ENCODE measurements around the gene RGS16. TPM values are rescaled to one million over a fixed set of nuclear protein-coding genes. Genes with fewer than 3 reads are reported as not detected.

The RGS16 gene
- polyA plus RNA-seq, 1 of the 3 experiments (the other 2 are of a cell fraction) = 0.79 TPM

- no peaks in the 10 kb centered on the region for H3F3A ChIP-seq (replicated peaks; ENCODE audit: insufficient read depth)
- H3K36me3 ChIP-seq (replicated peaks in 1 of 2; ENCODE audit: control insufficient read depth in 1 of 2, insufficient read depth in 2 of 2, low read length in 1 of 2) = no peaks in the 10 kb centered on the region
- no peaks in the 10 kb centered on the region for H3K9me3 ChIP-seq
- POLR2A ChIA-PET = interaction anchor here (0.6 to 1.3 kb wide), 2 partner anchors 40 to 179 kb away, joined by 3 to 9 read pairs; no protein-coding TSS in a partner anchor
- no peak overlapping the region; a peak in 1 of 4 replicates for H3K27ac ChIP-seq (ENCODE audit: low read depth in 2 of 2, low read length in 1 of 2)
- no peak for DNase-seq
- no peaks in the 10 kb centered on the region for H3K27me3 ChIP-seq (ENCODE audit: insufficient read depth)
- H2AFZ ChIP-seq (ENCODE audit: low read depth) = no peak overlapping the region
- TF ChIP-seq RXRA (IDR thresholded peaks at IDR 0.05; ENCODE audit: borderline replicate concordance, low read depth) = no peak
- TF ChIP-seq JUND (IDR thresholded peaks at IDR 0.05) = no peak
- TF ChIP-seq POLR2AphosphoS5 (IDR thresholded peaks at IDR 0.05; ENCODE audit: low read depth, low read length) = no peak
- no peak for TF ChIP-seq EP300 (IDR thresholded peaks at IDR 0.05; ENCODE audit: borderline replicate concordance in 1 of 2, low read depth in 1 of 2, low read length in 1 of 2)
- no peak for TF ChIP-seq YY1 (IDR thresholded peaks at IDR 0.05; ENCODE audit: low read depth)
- TF ChIP-seq FOSL2 (IDR thresholded peaks at IDR 0.05; ENCODE audit: borderline replicate concordance, low read depth) = no peak
- TF ChIP-seq MAX (IDR thresholded peaks at IDR 0.05; ENCODE audit: low read depth) = no peak
- no peak for TF ChIP-seq GATA2 (CRISPR knock-in tag; IDR thresholded peaks at IDR 0.05)
- no peak for TF ChIP-seq SMC3 (IDR thresholded peaks at IDR 0.05; ENCODE audit: low read depth, low read length)
- TF ChIP-seq MEF2A (IDR thresholded peaks at IDR 0.05; ENCODE audit: borderline replicate concordance, low read depth) = no peak
- no peak for TF ChIP-seq MXI1 (IDR thresholded peaks at IDR 0.05; ENCODE audit: low read depth, low read length)
- TF ChIP-seq NFIC (IDR thresholded peaks at IDR 0.05; ENCODE audit: borderline replicate concordance) = no peak
- TF ChIP-seq TEAD4 (IDR thresholded peaks at IDR 0.05; ENCODE audit: borderline replicate concordance, insufficient read depth) = no peak
- TF ChIP-seq GABPA (IDR thresholded peaks at IDR 0.05; ENCODE audit: low read depth) = no peak
- TF ChIP-seq SIN3A (IDR thresholded peaks at IDR 0.05; ENCODE audit: borderline replicate concordance, low read depth, low read length) = no peak
- no peak for TF ChIP-seq IRF3 (IDR thresholded peaks at IDR 0.05; ENCODE audit: low read depth, low read length)
- no peak for TF ChIP-seq CHD2 (IDR thresholded peaks at IDR 0.05; ENCODE audit: low read length, partially characterized antibody)
- TF ChIP-seq PBX3 (IDR thresholded peaks at IDR 0.05) = no peak
- TF ChIP-seq EZH2phosphoT487 (IDR thresholded peaks at IDR 0.05; ENCODE audit: borderline replicate concordance, low read depth) = no peak
- no peak for TF ChIP-seq FOXM1 (IDR thresholded peaks at IDR 0.05; ENCODE audit: low read depth)
- CTCF ChIA-PET = interaction anchor here (1.0 to 17.7 kb wide), 8 partner anchors 8 to 518 kb away, joined by 3 to 829 read pairs (median 4); partner anchors contain the start of gene NPL
- no peaks in the 10 kb centered on the region for H4K20me1 ChIP-seq (ENCODE audit: insufficient read depth)
- H3K4me2 ChIP-seq = no peak overlapping the region
- 78% methylated on average over 10 of the region's 10 CpGs for WGBS (ENCODE audit: low lambda C conversion rate)
- peaks cover 0 to 37% of the 10 kb centered on the region in 2 experiments; a peak in 1 of 4 replicates for H3K4me1 ChIP-seq (ENCODE audit: control insufficient read depth in 1 of 2, insufficient read depth in 2 of 2, low read depth in 1 of 2, low read length in 1 of 2)
- no peaks in the 10 kb centered on the region for H3K79me2 ChIP-seq (ENCODE audit: insufficient read depth)
- no peaks in the 10 kb centered on the region for H3K9me2 ChIP-seq
- no peak overlapping the region for H3K9ac ChIP-seq
- H3K4me3 ChIP-seq (ENCODE audit: low read depth in 2 of 2, low read length in 1 of 2) = peak overlapping the region in 1 of 2 experiments; percentile 57; a peak in 2 of 4 replicates
Measured at GRCh38 chr1:182602935-182603645, 1.1 kb downstream of the RGS16 start.
